Heart left ventricle (tissue), 16 donors: ENCODE data around the gene GZMM. TPM values are rescaled to one million over a fixed set of nuclear protein-coding genes. Genes with fewer than 3 reads are reported as not detected.
"Not testable (repeated sequence)": the region's sequence is repeated elsewhere in the genome, so short reads cannot be mapped to it uniquely, and the experiment has no call there.

ENCODE experiments used
- ATAC-seq, 4 donors: fragments of 200-7000 bp; cut with Tn5 transposase; one replicate each; pipeline ENCODE4 v1.9.1; 2020 to 2022; ENCODE audit warnings: moderate library complexity in 4 of 4, mild to moderate bottlenecking in 3 of 4, moderate number of reproducible peaks in 1 of 4
- DNase-seq, 5 donors: peaks; one replicate each; pipeline ENCODE4 v3.0.0-alpha.2; 2020
- H3K27ac ChIP-seq, 12 donors: fragments of 200-600 bp; sonication (generic) in 4 of 12; one replicate each; pipeline versions ENCODE4 v1.5.0 to v1.8.0; 2016 to 2022; ENCODE audit warnings: mild to moderate bottlenecking in 2 of 12
- H3K27me3 ChIP-seq, 9 donors: fragments of 200-600 bp; sonication (generic) in 2 of 9; one replicate each; pipeline versions ENCODE4 v1.5.1 to v1.8.0; 2016 to 2022; ENCODE audit warnings: mild to moderate bottlenecking in 3 of 9
- H3K36me3 ChIP-seq, 9 donors: fragments of 200-600 bp; sonication (generic) in 2 of 9; one replicate each; pipeline versions ENCODE4 v1.5.0 to v1.8.0; 2018 to 2022; ENCODE audit warnings: mild to moderate bottlenecking in 2 of 9
- H3K4me1 ChIP-seq, 12 donors: fragments of 200-600 bp; sonication (generic) in 4 of 12; one replicate each; pipeline versions ENCODE4 v1.5.0 to v1.8.0; 2016 to 2022; ENCODE audit warnings: mild to moderate bottlenecking in 3 of 12
- H3K4me3 ChIP-seq, 12 donors: fragments of 200-600 bp; sonication (generic) in 4 of 12; one replicate each; pipeline versions ENCODE4 v1.5.0 to v1.8.0; 2017 to 2022; ENCODE audit warnings: mild to moderate bottlenecking in 9 of 12, moderate library complexity in 4 of 12
- H3K9me3 ChIP-seq, 12 donors: fragments of 200-600 bp; sonication (generic) in 4 of 12; one replicate each; pipeline versions ENCODE4 v1.5.0 to v1.8.0; 2016 to 2022; ENCODE audit warnings: mild to moderate bottlenecking in 1 of 12
- POLR2A ChIP-seq, 2 donors: fragments of 450-650 bp; IDR thresholded peaks; one replicate each; pipeline ENCODE4 v1.6.1; 2017; ENCODE audit warnings: antibody characterized with exemption in 2 of 2, mild to moderate bottlenecking in 2 of 2, moderate library complexity in 2 of 2
- WGBS, 4 donors: extraction: QIAGEN DNeasy Blood & Tissue Kit in 2 of 4; methylation state at CpG; one replicate each; pipeline versions ENCODE4 v1.1.5 to v1.1.7; 2013 to 2018; 5-methylcytosine and 5-hydroxymethylcytosine counted together
- intact Hi-C, 10 donors: fragments of 100-400 bp; cut with DNase I; formaldehyde crosslinking; loops; one replicate each; pipeline versions ENCODE4 v1.11.1 to v1.14.2; 2022
- polyA plus RNA-seq, 2 donors: library from polyadenylated mRNA; stranded (reverse); fragments of 200-250 nt; gene quantifications; one replicate each; pipeline ENCODE4 v1.2.3, GENCODE V29; 2013
- total RNA-seq, 9 donors: library from RNA; depleted of rRNA in 2 of 9; stranded (reverse); fragments of >200 nt in 2 of 9; fragmentation: NEBNext Ultra II Directional in 3 of 9; extraction: Animal tissue kit (Norgen Biotek cat#: 25700) in 3 of 9; gene quantifications; one replicate each; pipeline versions ENCODE4 v1.1.0 to v1.2.4, GENCODE V29; 2016 to 2023
- TF ChIP-seq, protein P1 (sequence below), 12 donors: fragments of 200-600 bp; sonication (generic) in 4 of 12; IDR thresholded peaks; one replicate each; pipeline versions ENCODE4 v1.5.0 to v1.8.0; 2018 to 2022; ENCODE audit warnings: antibody characterized with exemption in 12 of 12, mild to moderate bottlenecking in 5 of 12
- donor health status: ischemic (EF 13 %, LVEDD 7.1; RV severe dilation, severe dysfunction).
- donor health status: healthy with polysubstance abuse.
- donor health status: DM: no; HTN: yes; CAD: no.
- donor health status: DM: no; HTN: no; CAD: no.
- donor health status: ischemic (EF 25% LVEDD 6.9; RV normal size, moderate dysfunction).
- donor health status: ischemic (EF 25% LVEDD 5.7; RV mildly dilated, moderate dysfunction).
- donor health status: healthy.
- donor health status: DM: yes; HTN: yes; CAD: no.
- donor health status: ischemic (EF 35%, LVEDD 5.7; RV mildly dilated, moderate dysfunction).
- donor health status: nonischemic (EF 11% LVEDD 7.7; RV severe dilation, severe dysfunction).
- donor health status: DM: yes; HTN: yes; CAD: no.
- donor health status: PGD.
- donor health status: ischemic (EF 29% LVEDD 5.4; RV normal size, mild dysfunction).
- donor health status: nonischemic (EF 23%, LVEDD 6.1; RV moderate dilation, normal function).

The GZMM gene
- total and polyA plus RNA-seq, 11 donors, result 0.12 to 3.0 (median 0.47) TPM; not detected in 5

DNA sequence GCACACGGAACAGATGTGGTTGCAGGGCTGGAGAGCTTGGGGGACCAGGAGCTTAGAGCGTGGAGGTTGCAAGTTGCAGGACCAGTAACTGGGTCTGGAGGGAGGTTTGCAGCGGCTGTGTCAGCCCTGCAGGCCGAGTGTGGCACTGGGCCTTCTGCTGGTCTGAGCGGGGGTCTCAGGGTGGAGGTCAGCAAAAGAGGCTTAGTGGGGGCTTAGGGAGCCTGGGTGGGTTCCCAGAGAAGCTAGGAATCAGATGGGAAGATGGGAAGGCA, 40.1 kb downstream of the GZMM start:
- no peak for TF ChIP-seq POLR2A (IDR thresholded peaks at IDR 0.05)
- TF ChIP-seq, protein P1, sequence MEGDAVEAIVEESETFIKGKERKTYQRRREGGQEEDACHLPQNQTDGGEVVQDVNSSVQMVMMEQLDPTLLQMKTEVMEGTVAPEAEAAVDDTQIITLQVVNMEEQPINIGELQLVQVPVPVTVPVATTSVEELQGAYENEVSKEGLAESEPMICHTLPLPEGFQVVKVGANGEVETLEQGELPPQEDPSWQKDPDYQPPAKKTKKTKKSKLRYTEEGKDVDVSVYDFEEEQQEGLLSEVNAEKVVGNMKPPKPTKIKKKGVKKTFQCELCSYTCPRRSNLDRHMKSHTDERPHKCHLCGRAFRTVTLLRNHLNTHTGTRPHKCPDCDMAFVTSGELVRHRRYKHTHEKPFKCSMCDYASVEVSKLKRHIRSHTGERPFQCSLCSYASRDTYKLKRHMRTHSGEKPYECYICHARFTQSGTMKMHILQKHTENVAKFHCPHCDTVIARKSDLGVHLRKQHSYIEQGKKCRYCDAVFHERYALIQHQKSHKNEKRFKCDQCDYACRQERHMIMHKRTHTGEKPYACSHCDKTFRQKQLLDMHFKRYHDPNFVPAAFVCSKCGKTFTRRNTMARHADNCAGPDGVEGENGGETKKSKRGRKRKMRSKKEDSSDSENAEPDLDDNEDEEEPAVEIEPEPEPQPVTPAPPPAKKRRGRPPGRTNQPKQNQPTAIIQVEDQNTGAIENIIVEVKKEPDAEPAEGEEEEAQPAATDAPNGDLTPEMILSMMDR (IDR thresholded peaks at IDR 0.05), result no peak
- peak in 1 of 5 donors; percentile 43 for DNase-seq
- Histone ChIP-seq H3K27me3 (peaks cover 0 to 16% (median 10%) of the 10 kb centered on the region in 9 donors), H3K27ac (peak overlapping the region in 2 of 12 donors; percentile 27 to 38), H3K36me3 (peaks cover 0 to 48% (median 36%) of the 10 kb centered on the region in 9 donors), H3K4me3 (no peak overlapping the region), H3K9me3 (no peaks in the 10 kb centered on the region), H3K4me1 (peaks cover 0 to 61% (median 23%) of the 10 kb centered on the region in 12 donors)
- intact Hi-C loops, result loop anchor here in 2 of 10 donors (5.0 to 10.0 kb wide), 2 partner anchors 48 to 151 kb away; partner anchors contain the start of gene POLRMT (in 1 of the 2)
- peak in 3 of 4 donors; percentile 0 to 1 (median 0) for ATAC-seq
- WGBS, 4 donors, result 66 to 79% (median 70%) methylated on average over 3 to 5 of the region's 5 CpGs

GRCh38 chr19:584240-585001, 40.6 kb downstream of the GZMM start:
- Histone ChIP-seq H3K27ac (peak overlapping the region in 2 of 12 donors; percentile 27 to 38), H3K4me3 (no peak overlapping the region), H3K4me1 (peaks cover 0 to 61% (median 25%) of the 10 kb centered on the region in 12 donors), H3K9me3 (no peaks in the 10 kb centered on the region), H3K27me3 (peaks cover 4 to 21% (median 15%) of the 10 kb centered on the region in 9 donors), H3K36me3 (peaks cover 0 to 43% (median 35%) of the 10 kb centered on the region in 9 donors)
- intact Hi-C loops, result loop anchor here in 2 of 10 donors (5.0 to 10.0 kb wide), 2 partner anchors 48 to 150 kb away; partner anchors contain the start of gene POLRMT (in 1 of the 2)
- 21 to 29% (median 24%) methylated on average over 17 to 38 of the region's 38 CpGs for WGBS, 4 donors
- ATAC-seq (peak; percentile 56 to 68 (median 63)), DNase-seq (peak in 2 of 5 donors; percentile 67 to 82)
- TF ChIP-seq POLR2A (IDR thresholded peaks at IDR 0.05), result peak in 1 of 2 donors; percentile 43
- TF ChIP-seq, protein P1 (IDR thresholded peaks at IDR 0.05), result peak; percentile 76 to 95 (median 83)

DNA sequence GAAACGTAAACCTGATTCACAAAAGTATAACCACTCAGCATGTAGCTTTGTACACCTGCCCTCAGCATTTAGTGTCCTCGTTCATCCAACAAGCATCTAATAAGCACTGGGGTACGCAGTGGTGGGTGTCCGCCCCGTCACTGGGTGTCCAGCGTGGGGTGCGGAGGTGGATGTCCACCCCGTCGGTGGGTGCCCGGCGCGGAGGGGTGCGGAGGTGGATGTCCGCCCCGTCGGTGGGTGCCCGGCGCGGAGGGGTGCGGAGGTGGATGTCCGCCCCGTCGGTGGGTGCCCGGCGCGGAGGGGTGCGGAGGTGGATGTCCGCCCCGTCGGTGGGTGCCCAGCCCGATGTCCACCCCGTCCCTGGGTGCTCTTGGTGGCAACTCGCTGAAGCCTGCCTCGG, 41.3 kb downstream of the GZMM start:
- DNase-seq, result peak in 1 of 5 donors; percentile 54
- peaks cover 5 to 22% (median 15%) of the 10 kb centered on the region in 9 donors for H3K27me3 ChIP-seq
- H3K27ac ChIP-seq, H3K9me3 ChIP-seq, H3K4me3 ChIP-seq, ATAC-seq: not testable (repeated sequence)
- peaks cover 0 to 36% (median 29%) of the 10 kb centered on the region in 9 donors for H3K36me3 ChIP-seq
- peaks cover 0 to 55% (median 25%) of the 10 kb centered on the region in 12 donors for H3K4me1 ChIP-seq
- WGBS, 4 donors, result 78 to 86% (median 82%) methylated on average over 18 to 34 of the region's 34 CpGs
- intact Hi-C loops, result loop anchor here in 1 of 10 donors (10.0 kb wide), 1 partner anchor 150 kb away; no protein-coding TSS in a partner anchor

GRCh38 chr19:585551-586110, 41.8 kb downstream of the GZMM start:
- H3K4me1 ChIP-seq, result peaks cover 0 to 53% (median 27%) of the 10 kb centered on the region in 12 donors
- peaks cover 0 to 31% (median 24%) of the 10 kb centered on the region in 9 donors for H3K36me3 ChIP-seq
- DNase-seq (peak in 1 of 5 donors; percentile 40), ATAC-seq (peak in 2 of 4 donors; percentile 2 to 3)
- H3K9me3 ChIP-seq, result no peaks in the 10 kb centered on the region
- peaks cover 8 to 26% (median 15%) of the 10 kb centered on the region in 9 donors for H3K27me3 ChIP-seq
- no peak for TF ChIP-seq POLR2A (IDR thresholded peaks at IDR 0.05)
- TF ChIP-seq, protein P1 (IDR thresholded peaks at IDR 0.05), result no peak
- WGBS, 4 donors, result 59 to 68% (median 64%) methylated on average over 8 to 10 of the region's 10 CpGs
- no peak overlapping the region for H3K27ac ChIP-seq
- no peak overlapping the region for H3K4me3 ChIP-seq
- intact Hi-C loops, result loop anchor here in 1 of 10 donors (10.0 kb wide), 1 partner anchor 149 kb away; no protein-coding TSS in a partner anchor
